Right lobe of liver (tissue), 6 donors: Measurements from ENCODE around the gene PRKCD. TPM values are rescaled to one million over a fixed set of nuclear protein-coding genes. Genes with fewer than 3 reads are reported as not detected.

Source experiments
- ATAC-seq, 4 donors: fragments of 200-7000 bp; cut with Tn5 transposase; one replicate each; pipeline ENCODE4 v1.9.1; 2020; ENCODE audit warnings: mild to moderate bottlenecking in 4 of 4, moderate library complexity in 4 of 4
- DNase-seq, 3 donors: peaks; one replicate each; pipeline ENCODE4 v3.0.0-alpha.2; 2020
- H3K27ac ChIP-seq, 3 donors: fragments of 200-600 bp; one replicate each; pipeline ENCODE4 v1.8.0; 2022
- H3K27me3 ChIP-seq, 2 donors: fragments of 200-600 bp; one replicate each; pipeline ENCODE4 v1.8.0; 2022
- H3K36me3 ChIP-seq, 4 donors: fragments of 200-600 bp; sonication (generic) in 1 of 4; one replicate each; pipeline versions ENCODE4 v1.5.1 to v1.8.0; 2017 to 2022; ENCODE audit warnings: control low read depth in 1 of 4
- H3K4me1 ChIP-seq, 4 donors: fragments of 200-600 bp; sonication (generic) in 1 of 4; one replicate each; pipeline versions ENCODE4 v1.5.1 to v1.8.0; 2017 to 2022; ENCODE audit warnings: control low read depth in 1 of 4
- H3K4me3 ChIP-seq, 3 donors: fragments of 200-600 bp; one replicate each; pipeline ENCODE4 v1.8.0; 2022
- H3K9me3 ChIP-seq, 4 donors: fragments of 200-600 bp; sonication (generic) in 1 of 4; one replicate each; pipeline versions ENCODE4 v1.5.1 to v1.8.0; 2017 to 2022; ENCODE audit warnings: control low read depth in 1 of 4
- POLR2A ChIP-seq: fragments of 450-650 bp; IDR thresholded peaks from one replicate; pipeline ENCODE4 v1.6.1; 2017; ENCODE audit warnings: antibody characterized with exemption, mild to moderate bottlenecking
- WGBS: methylation state at CpG from one replicate; pipeline ENCODE4 v1.1.6; 2018; ENCODE audit warnings: low coverage, low lambda C conversion rate; ENCODE audit not compliant: insufficient coverage; ENCODE audit errors: missing lambda C conversion rate; 5-methylcytosine and 5-hydroxymethylcytosine counted together
- intact Hi-C, 2 donors: fragments of 100-400 bp; cut with DNase I; formaldehyde crosslinking; loops; one replicate each; pipeline versions ENCODE4 v1.11.2 to v1.14.1; 2022
- total RNA-seq, 6 experiments: library from RNA; depleted of rRNA in 2 of 6; stranded (reverse); fragments of >200 nt in 2 of 6; fragmentation: NEBNext Ultra II Directional in 3 of 6; extraction: Animal tissue kit (Norgen Biotek cat#: 25700) in 3 of 6; gene quantifications; one replicate each; pipeline versions ENCODE4 v1.1.0 to v1.2.4, GENCODE V29; 2016 to 2023
- TF ChIP-seq, protein P1 (sequence below), 4 donors: fragments of 200-600 bp in 3 of 4; fragments of 450-650 bp in 1 of 4; IDR thresholded peaks; one replicate each; pipeline versions ENCODE4 v1.5.1 to v1.8.0; 2016 to 2022; ENCODE audit warnings: antibody characterized with exemption in 4 of 4, mild to moderate bottlenecking in 2 of 4
- donor health status: DM: no; HTN: yes; CAD: no.
- donor health status: DM: no; HTN: no; CAD: no.
- donor health status: DM: no; HTN: no; CAD: no.
- donor health status: DM: no; HTN: yes; CAD: no.
- donor health status: DM: no; HTN: yes; CAD: no.

The PRKCD gene
- total RNA-seq, 6 experiments from 2014 or later: 3.5 to 8.3 (median 5.1) TPM

DNA sequence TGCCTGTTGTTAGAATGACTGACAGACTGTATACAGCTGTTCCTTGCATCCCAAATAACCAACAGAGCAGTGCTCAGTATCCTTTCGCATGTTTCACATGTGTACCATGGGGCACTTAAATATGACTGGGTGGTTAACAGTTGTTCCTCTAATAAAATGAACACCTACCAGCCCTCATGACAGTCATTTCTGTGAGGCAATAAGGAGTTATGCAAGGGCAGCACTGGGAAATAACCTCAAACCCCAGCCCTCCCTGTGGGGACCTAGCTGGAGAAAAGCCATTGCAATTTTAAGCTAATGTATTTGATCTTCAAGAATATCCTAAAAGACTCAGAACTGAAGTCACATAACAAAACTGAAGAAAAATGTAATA lies 38.1 kb upstream of the PRKCD start:
- intact Hi-C loops: no loop called here
- H3K27me3 ChIP-seq: no peaks in the 10 kb centered on the region
- WGBS: 89% methylated on average over 1 of the region's 1 CpG
- H3K4me1 ChIP-seq: no peaks in the 10 kb centered on the region
- TF ChIP-seq POLR2A: no peak
- TF ChIP-seq, protein P1, sequence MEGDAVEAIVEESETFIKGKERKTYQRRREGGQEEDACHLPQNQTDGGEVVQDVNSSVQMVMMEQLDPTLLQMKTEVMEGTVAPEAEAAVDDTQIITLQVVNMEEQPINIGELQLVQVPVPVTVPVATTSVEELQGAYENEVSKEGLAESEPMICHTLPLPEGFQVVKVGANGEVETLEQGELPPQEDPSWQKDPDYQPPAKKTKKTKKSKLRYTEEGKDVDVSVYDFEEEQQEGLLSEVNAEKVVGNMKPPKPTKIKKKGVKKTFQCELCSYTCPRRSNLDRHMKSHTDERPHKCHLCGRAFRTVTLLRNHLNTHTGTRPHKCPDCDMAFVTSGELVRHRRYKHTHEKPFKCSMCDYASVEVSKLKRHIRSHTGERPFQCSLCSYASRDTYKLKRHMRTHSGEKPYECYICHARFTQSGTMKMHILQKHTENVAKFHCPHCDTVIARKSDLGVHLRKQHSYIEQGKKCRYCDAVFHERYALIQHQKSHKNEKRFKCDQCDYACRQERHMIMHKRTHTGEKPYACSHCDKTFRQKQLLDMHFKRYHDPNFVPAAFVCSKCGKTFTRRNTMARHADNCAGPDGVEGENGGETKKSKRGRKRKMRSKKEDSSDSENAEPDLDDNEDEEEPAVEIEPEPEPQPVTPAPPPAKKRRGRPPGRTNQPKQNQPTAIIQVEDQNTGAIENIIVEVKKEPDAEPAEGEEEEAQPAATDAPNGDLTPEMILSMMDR (IDR thresholded peaks at IDR 0.05): no peak
- no peaks in the 10 kb centered on the region for H3K9me3 ChIP-seq
- ATAC-seq (peak in 3 of 4 donors; percentile 17 to 30 (median 28)), DNase-seq (no peak)
- no peak overlapping the region for H3K27ac ChIP-seq
- peaks cover 8 to 77% (median 32%) of the 10 kb centered on the region in 4 donors for H3K36me3 ChIP-seq
- no peak overlapping the region for H3K4me3 ChIP-seq

DNA sequence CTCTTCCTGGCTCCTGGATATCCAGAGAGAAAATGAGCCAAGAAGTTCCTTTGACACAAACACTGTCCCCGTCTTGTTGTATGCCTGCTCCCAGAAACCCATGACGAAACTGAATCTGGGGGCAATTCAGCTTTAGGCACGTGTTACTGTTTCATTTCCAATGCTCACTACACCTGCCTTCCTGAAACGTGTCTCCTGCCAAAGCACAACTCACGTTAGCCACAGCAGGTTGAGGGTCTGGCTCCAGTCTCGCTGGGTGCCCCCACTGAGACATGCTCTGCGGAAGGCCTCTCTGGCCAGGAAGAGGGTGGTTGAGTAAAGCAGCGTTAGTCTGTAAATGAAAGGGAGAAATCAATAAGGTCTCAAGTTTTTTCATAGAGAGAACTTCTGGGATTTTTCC lies 37.5 kb upstream of the PRKCD start:
- ATAC-seq (no peak), DNase-seq (no peak)
- Histone ChIP-seq H3K4me3 (no peak overlapping the region), H3K9me3 (no peaks in the 10 kb centered on the region), H3K4me1 (no peaks in the 10 kb centered on the region), H3K27me3 (no peaks in the 10 kb centered on the region), H3K36me3 (peaks cover 8 to 71% (median 32%) of the 10 kb centered on the region in 4 donors), H3K27ac (no peak overlapping the region)
- 86% methylated on average over 5 of the region's 8 CpGs for WGBS
- intact Hi-C loops: no loop called here
- TF ChIP-seq, protein P1 (IDR thresholded peaks at IDR 0.05): no peak
- no peak for TF ChIP-seq POLR2A

DNA sequence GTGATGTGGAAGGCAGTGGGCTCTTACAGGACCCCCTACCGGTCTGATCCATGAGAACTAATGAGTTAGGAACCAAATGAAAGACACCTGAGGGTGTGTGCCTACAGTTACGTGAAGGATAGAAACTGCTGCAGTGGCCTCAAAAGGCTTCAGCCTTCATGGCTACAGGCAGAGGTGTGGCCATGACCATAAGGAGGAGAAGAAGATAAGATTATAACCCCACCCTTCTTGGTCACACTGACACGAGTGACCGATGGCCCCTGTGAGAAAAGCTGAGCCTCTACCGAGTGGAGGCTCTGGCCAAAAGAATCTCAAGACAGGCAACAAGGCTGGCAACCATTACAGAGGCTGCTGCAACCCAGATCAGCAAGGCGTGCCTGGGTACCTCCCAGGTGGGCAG lies 37.1 kb upstream of the PRKCD start:
- no peak overlapping the region for H3K27ac ChIP-seq
- H3K36me3 ChIP-seq: peaks cover 6 to 67% (median 32%) of the 10 kb centered on the region in 4 donors
- DNase-seq (no peak), ATAC-seq (no peak)
- TF ChIP-seq, protein P1 (IDR thresholded peaks at IDR 0.05): no peak
- no peak for TF ChIP-seq POLR2A
- intact Hi-C loops: no loop called here
- peaks cover 0 to 2% (median under 1%) of the 10 kb centered on the region in 4 donors for H3K4me1 ChIP-seq
- H3K4me3 ChIP-seq: no peak overlapping the region
- WGBS: 100% methylated on average over 2 of the region's 6 CpGs
- no peaks in the 10 kb centered on the region for H3K27me3 ChIP-seq
- H3K9me3 ChIP-seq: no peaks in the 10 kb centered on the region

DNA sequence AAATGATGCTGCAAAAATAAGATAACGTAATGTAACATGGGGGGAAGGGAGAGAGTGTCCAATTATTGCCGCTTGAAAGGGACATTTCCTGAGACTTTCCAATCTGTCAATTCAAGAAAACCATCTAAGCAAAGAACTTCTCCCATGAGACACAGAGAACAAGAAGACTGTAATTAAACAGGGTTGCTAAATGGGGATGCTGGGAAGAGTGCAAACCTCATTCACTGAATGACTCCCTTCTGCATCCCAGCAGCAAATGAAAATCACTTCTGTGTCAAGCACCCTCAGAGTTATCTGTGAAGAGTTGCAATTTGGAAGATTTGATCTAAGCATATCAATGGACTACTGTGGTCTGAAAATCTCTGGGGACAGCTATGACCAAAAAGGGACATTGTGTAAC lies 34.4 kb upstream of the PRKCD start:
- WGBS: 84% methylated on average over 2 of the region's 2 CpGs
- ATAC-seq: no peak

More for the DNA sequence above, 34.4 kb upstream of the PRKCD start:
- Histone ChIP-seq H3K4me1 (peaks cover 0 to 16% (median 6%) of the 10 kb centered on the region in 4 donors), H3K27me3 (no peaks in the 10 kb centered on the region), H3K4me3 (no peak overlapping the region), H3K36me3 (peaks cover 2 to 41% (median 20%) of the 10 kb centered on the region in 4 donors), H3K27ac (no peak overlapping the region), H3K9me3 (no peaks in the 10 kb centered on the region)
- DNase-seq: no peak
- TF ChIP-seq, protein P1 (IDR thresholded peaks at IDR 0.05): no peak
- no peak for TF ChIP-seq POLR2A
- intact Hi-C loops: no loop called here
